Natural killer cell (primary cell): ENCODE measurements around the gene BIN1. TPM values are rescaled to one million over a fixed set of nuclear protein-coding genes. Genes with fewer than 3 reads are reported as not detected.

Source experiments
- ATAC-seq, 3 donors: fragments of 150-1000 bp in 2 of 3; fragments of 200-7000 bp in 1 of 3; cut with Tn5 transposase; 1 replicate in 1 of 3; 2 replicates in 2 of 3; pipeline ENCODE4 v1.10.0; 2021; ENCODE audit warnings: mild to moderate bottlenecking in 2 of 3, moderate library complexity in 2 of 3
- DNase-seq, 2 donors: peaks; one replicate each; pipeline versions ENCODE4 v3.0.0 to v3.0.0-alpha.2; 2013 to 2021; ENCODE audit warnings: mixed read lengths in 1 of 2
- H3K27ac ChIP-seq: one replicate; pipeline ENCODE4 v1.5.1; 2013; ENCODE audit warnings: mild to moderate bottlenecking, low read length
- H3K27me3 ChIP-seq: one replicate; pipeline ENCODE4 v1.6.1; 2013; ENCODE audit warnings: low read length; ENCODE audit not compliant: control insufficient read depth, insufficient read depth
- H3K36me3 ChIP-seq: one replicate; pipeline ENCODE4 v1.6.1; 2013; ENCODE audit warnings: low read length; ENCODE audit not compliant: control insufficient read depth, insufficient read depth
- H3K4me1 ChIP-seq: one replicate; pipeline ENCODE4 v1.6.1; 2013; ENCODE audit warnings: low read length; ENCODE audit not compliant: control insufficient read depth, insufficient read depth
- H3K4me3 ChIP-seq: one replicate; pipeline ENCODE4 v1.5.1; 2013; ENCODE audit warnings: low read length
- H3K9me3 ChIP-seq: one replicate; pipeline ENCODE4 v1.6.1; 2013; ENCODE audit warnings: low read length; ENCODE audit not compliant: control insufficient read depth, insufficient read depth
- H3K27ac Mint-ChIP-seq, 2 donors: one replicate each; pipeline ENCODE4 v1.8.0; 2022; ENCODE audit warnings: mild to moderate bottlenecking in 2 of 2, mixed read lengths in 2 of 2, moderate library complexity in 1 of 2
- H3K27me3 Mint-ChIP-seq, 2 donors: one replicate each; pipeline ENCODE4 v1.8.0; 2022; ENCODE audit warnings: low read depth in 2 of 2, mixed read lengths in 2 of 2
- H3K36me3 Mint-ChIP-seq: one replicate; pipeline ENCODE4 v1.8.0; 2022; ENCODE audit warnings: mixed read lengths
- H3K4me1 Mint-ChIP-seq, 2 donors: one replicate each; pipeline ENCODE4 v1.8.0; 2022; ENCODE audit warnings: mixed read lengths in 2 of 2
- H3K4me3 Mint-ChIP-seq: one replicate; pipeline ENCODE4 v1.8.0; 2022; ENCODE audit warnings: mild to moderate bottlenecking, moderate library complexity, mixed read lengths
- H3K9me3 Mint-ChIP-seq, 2 donors: one replicate each; pipeline ENCODE4 v1.8.0; 2022; ENCODE audit warnings: mixed read lengths in 2 of 2
- WGBS: methylation state at CpG from one replicate; pipeline ENCODE4 v1.1.7; 2013; ENCODE audit warnings: missing lambda C conversion rate; ENCODE audit not compliant: insufficient coverage; 5-methylcytosine and 5-hydroxymethylcytosine counted together
- intact Hi-C: fragments of 100-400 bp; cut with micrococcal nuclease; formaldehyde crosslinking; loops from one replicate; pipeline ENCODE4 v1.14.2; 2022
- total RNA-seq, 4 donors: library from RNA; stranded (reverse); fragments of 120-200 nt in 1 of 4; gene quantifications; one replicate each; pipeline versions ENCODE4 v1.2.3 to v1.2.4, GENCODE V29; 2013 to 2022
- TF ChIP-seq, protein P1 (sequence below): fragments of 200-600 bp; IDR thresholded peaks from one replicate; pipeline ENCODE4 v1.8.0; 2022; ENCODE audit warnings: antibody characterized with exemption

Gene BIN1
- total RNA-seq, 3 donors from 2014 or later (not counting 1 experiment from before 2014, with no cell fraction given) = 73.5 to 131 (median 107) TPM

- H3K36me3 ChIP-seq = peaks cover 68% of the 10 kb centered on the region
- peak; percentile 55 to 87 for DNase-seq
- Mint-ChIP-seq H3K27me3 (no peaks in the 10 kb centered on the region), H3K36me3 (no peaks in the 10 kb centered on the region), H3K9me3 (no peaks in the 10 kb centered on the region), H3K27ac (peak overlapping the region; percentile 26 to 81), H3K4me3 (no peak overlapping the region), H3K4me1 (peaks cover 29 to 56% of the 10 kb centered on the region in 2 donors)
- no peaks in the 10 kb centered on the region for H3K27me3 ChIP-seq
- ATAC-seq = peak; percentile 24 to 61 (median 35)
- intact Hi-C loops = loop anchor here (5.0 kb wide), 1 partner anchor 40 kb away; the partner anchor contains the start of gene BIN1
- H3K27ac ChIP-seq = no peak overlapping the region
- TF ChIP-seq, protein P1, sequence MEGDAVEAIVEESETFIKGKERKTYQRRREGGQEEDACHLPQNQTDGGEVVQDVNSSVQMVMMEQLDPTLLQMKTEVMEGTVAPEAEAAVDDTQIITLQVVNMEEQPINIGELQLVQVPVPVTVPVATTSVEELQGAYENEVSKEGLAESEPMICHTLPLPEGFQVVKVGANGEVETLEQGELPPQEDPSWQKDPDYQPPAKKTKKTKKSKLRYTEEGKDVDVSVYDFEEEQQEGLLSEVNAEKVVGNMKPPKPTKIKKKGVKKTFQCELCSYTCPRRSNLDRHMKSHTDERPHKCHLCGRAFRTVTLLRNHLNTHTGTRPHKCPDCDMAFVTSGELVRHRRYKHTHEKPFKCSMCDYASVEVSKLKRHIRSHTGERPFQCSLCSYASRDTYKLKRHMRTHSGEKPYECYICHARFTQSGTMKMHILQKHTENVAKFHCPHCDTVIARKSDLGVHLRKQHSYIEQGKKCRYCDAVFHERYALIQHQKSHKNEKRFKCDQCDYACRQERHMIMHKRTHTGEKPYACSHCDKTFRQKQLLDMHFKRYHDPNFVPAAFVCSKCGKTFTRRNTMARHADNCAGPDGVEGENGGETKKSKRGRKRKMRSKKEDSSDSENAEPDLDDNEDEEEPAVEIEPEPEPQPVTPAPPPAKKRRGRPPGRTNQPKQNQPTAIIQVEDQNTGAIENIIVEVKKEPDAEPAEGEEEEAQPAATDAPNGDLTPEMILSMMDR = peak; percentile 76
- H3K4me1 ChIP-seq = peaks cover 66% of the 10 kb centered on the region
- no peaks in the 10 kb centered on the region for H3K9me3 ChIP-seq
- 58% methylated on average over 19 of the region's 19 CpGs for WGBS
- H3K4me3 ChIP-seq = no peak overlapping the region
Measured at GRCh38 chr2:127067620-127068350, 39.2 kb downstream of the BIN1 start.

DNA sequence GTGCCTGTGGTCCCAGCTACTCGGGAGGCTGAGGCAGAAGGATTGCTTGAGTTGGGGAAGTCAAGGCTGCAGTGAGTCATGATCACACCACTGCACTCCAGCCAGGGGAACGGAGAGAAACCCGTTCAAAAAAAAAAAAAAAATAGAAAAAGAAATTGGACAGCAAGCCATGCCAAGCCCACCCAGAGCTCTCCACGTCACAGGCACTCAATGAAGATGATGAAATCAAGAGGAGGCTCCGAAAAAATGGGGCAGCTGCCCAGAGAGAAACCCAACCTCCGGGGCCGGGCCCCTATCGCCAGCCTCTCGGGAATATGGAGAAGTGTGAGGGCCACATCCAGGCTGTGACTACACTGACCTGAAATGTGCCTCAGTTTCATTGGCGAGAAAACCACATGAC is 40.0 kb downstream of the BIN1 start:
- peak overlapping the region in 1 of 2 donors; percentile 84 for H3K27ac Mint-ChIP-seq
- H3K36me3 Mint-ChIP-seq = no peaks in the 10 kb centered on the region
- Histone ChIP-seq H3K27me3 (no peaks in the 10 kb centered on the region), H3K4me3 (no peak overlapping the region), H3K27ac (no peak overlapping the region), H3K36me3 (peaks cover 68% of the 10 kb centered on the region), H3K9me3 (no peaks in the 10 kb centered on the region), H3K4me1 (peaks cover 66% of the 10 kb centered on the region)
- DNase-seq = no peak
- no peaks in the 10 kb centered on the region for H3K9me3 Mint-ChIP-seq
- intact Hi-C loops = loop anchor here (5.0 kb wide), 1 partner anchor 40 kb away; the partner anchor contains the start of gene BIN1
- ATAC-seq = no peak
- WGBS = 94% methylated on average over 9 of the region's 10 CpGs
- no peaks in the 10 kb centered on the region for H3K27me3 Mint-ChIP-seq
- no peak overlapping the region for H3K4me3 Mint-ChIP-seq
- peaks cover 24 to 49% of the 10 kb centered on the region in 2 donors for H3K4me1 Mint-ChIP-seq
- TF ChIP-seq, protein P1 = no peak

DNA sequence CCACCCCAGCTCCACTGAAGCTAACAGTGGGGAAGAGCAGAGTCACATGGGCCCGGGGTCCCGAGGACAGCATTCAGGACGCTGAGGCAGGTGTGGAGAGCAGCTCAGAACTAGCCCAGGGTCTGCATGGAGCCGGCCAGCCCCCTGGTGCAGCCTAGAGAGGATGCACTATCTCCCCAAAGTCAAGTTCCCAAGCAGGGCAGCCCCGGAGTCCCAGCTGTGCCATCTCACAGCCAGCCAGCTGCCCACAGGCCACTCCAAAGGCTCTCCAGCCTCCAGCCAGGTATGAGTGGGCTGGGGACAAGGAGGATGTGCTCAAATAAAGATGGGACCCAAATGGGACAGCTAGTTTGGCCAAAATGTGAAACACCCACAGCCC is 41.0 kb downstream of the BIN1 start:
- DNase-seq (no peak), ATAC-seq (no peak)
- Mint-ChIP-seq H3K4me3 (no peak overlapping the region), H3K36me3 (no peaks in the 10 kb centered on the region), H3K4me1 (peaks cover 19 to 43% of the 10 kb centered on the region in 2 donors), H3K9me3 (no peaks in the 10 kb centered on the region), H3K27ac (peak overlapping the region; percentile 61 to 84), H3K27me3 (no peaks in the 10 kb centered on the region)
- no peak overlapping the region for H3K27ac ChIP-seq
- no peaks in the 10 kb centered on the region for H3K9me3 ChIP-seq
- no peaks in the 10 kb centered on the region for H3K27me3 ChIP-seq
- TF ChIP-seq, protein P1 = no peak
- intact Hi-C loops = loop anchor here (5.0 kb wide), 1 partner anchor 41 kb away; the partner anchor contains the start of gene BIN1
- peaks cover 61% of the 10 kb centered on the region for H3K4me1 ChIP-seq
- H3K4me3 ChIP-seq = no peak overlapping the region
- 93% methylated on average over 5 of the region's 5 CpGs for WGBS
- peaks cover 67% of the 10 kb centered on the region for H3K36me3 ChIP-seq
